ENCODE results near the gene PRRG3. TPM values are rescaled to one million over a fixed set of nuclear protein-coding genes. Genes with fewer than 3 reads are reported as not detected.

Gene PRRG3
- total RNA-seq, 2 donors from 2014 or later: 0.05 to 0.96 TPM

DNA sequence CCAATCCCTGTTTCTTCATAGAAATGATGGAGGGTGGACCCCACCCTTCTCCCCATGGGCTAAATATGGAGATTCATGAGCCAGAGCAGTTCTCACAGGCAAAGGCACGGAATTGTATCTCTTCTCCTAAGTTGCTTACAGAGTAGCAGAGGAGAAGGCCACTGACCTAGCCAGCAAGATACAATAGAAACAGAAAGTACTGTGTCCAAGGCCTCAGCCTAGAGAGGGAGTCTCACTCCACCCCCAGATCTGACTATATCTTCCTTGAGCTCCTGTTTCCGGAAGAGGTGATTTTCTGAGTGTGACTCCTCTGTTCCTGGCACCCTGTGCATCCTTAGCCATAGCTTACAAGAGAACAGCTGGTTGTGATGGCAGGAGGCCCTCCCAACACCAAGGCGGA, 20.5 kb downstream of the PRRG3 start, which contains the start of gene FATE1:
Gene FATE1 (plus strand): TSS at position 284 of the 400 bp plus-strand sequence. CDS start 85 bp downstream, at position 369.
- no peak within 1 kb of the TSS for H3K9ac ChIP-seq (ENCODE audit: low read depth in 2 of 2, low read length in 2 of 2)
- H3K4me3 ChIP-seq: no peak within 1 kb of the TSS
- TF ChIP-seq, protein P1, sequence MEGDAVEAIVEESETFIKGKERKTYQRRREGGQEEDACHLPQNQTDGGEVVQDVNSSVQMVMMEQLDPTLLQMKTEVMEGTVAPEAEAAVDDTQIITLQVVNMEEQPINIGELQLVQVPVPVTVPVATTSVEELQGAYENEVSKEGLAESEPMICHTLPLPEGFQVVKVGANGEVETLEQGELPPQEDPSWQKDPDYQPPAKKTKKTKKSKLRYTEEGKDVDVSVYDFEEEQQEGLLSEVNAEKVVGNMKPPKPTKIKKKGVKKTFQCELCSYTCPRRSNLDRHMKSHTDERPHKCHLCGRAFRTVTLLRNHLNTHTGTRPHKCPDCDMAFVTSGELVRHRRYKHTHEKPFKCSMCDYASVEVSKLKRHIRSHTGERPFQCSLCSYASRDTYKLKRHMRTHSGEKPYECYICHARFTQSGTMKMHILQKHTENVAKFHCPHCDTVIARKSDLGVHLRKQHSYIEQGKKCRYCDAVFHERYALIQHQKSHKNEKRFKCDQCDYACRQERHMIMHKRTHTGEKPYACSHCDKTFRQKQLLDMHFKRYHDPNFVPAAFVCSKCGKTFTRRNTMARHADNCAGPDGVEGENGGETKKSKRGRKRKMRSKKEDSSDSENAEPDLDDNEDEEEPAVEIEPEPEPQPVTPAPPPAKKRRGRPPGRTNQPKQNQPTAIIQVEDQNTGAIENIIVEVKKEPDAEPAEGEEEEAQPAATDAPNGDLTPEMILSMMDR (IDR thresholded peaks at IDR 0.05): no peak
- no peaks in the 10 kb centered on the region for H3K9me3 ChIP-seq
- no peaks in the 10 kb centered on the region for H3K36me3 ChIP-seq
- H3K27ac ChIP-seq: no peak within 1 kb of the TSS
- H3K27me3 ChIP-seq: no peaks in the 10 kb centered on the region
- no peaks in the 10 kb centered on the region for H3K4me1 ChIP-seq
- DNase-seq: no peak
- intact Hi-C loops (cut with DNase I): no loop called here

DNA sequence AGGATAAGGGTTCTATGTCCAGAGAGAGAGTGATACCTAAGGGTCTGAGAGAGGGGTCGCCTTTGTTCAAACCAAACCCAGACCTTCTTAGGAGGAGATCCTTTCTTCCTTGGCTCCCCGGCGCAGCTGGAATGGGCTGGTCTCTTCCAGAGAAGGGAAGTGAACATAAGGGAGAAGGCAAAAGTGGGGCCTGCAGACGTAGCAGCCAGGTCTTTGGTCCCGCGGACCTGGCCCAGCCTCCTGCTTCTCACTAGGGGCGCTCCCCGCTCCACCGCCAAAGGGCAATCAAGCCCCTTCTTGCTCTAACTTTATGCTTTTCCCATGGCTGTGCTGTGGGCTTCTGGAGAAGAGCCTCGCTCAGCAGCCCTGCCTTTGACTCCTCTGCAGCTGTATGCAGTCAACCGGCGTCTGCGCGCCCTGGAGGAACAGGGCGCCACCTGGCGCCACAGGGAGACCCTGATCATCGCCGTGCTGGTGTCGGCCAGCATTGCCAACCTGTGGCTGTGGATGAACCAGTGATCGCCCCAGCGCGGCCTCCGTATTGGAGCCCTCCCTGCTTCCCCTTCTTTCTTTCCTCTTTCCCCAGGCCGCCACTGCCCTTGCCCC, 27.1 kb downstream of the PRRG3 start:
- TF ChIP-seq, protein P1 (IDR thresholded peaks at IDR 0.05): peak; percentile 38
- H3K27me3 ChIP-seq: no peaks in the 10 kb centered on the region
- H3K4me1 ChIP-seq: no peaks in the 10 kb centered on the region
- intact Hi-C loops (cut with DNase I): no loop called here
- H3K9ac ChIP-seq (ENCODE audit: low read depth in 2 of 2, low read length in 2 of 2): no peak overlapping the region
- no peaks in the 10 kb centered on the region for H3K36me3 ChIP-seq
- no peak overlapping the region for H3K4me3 ChIP-seq
- H3K9me3 ChIP-seq: no peaks in the 10 kb centered on the region
- DNase-seq: peak; percentile 24
- H3K27ac ChIP-seq: no peak overlapping the region

DNA sequence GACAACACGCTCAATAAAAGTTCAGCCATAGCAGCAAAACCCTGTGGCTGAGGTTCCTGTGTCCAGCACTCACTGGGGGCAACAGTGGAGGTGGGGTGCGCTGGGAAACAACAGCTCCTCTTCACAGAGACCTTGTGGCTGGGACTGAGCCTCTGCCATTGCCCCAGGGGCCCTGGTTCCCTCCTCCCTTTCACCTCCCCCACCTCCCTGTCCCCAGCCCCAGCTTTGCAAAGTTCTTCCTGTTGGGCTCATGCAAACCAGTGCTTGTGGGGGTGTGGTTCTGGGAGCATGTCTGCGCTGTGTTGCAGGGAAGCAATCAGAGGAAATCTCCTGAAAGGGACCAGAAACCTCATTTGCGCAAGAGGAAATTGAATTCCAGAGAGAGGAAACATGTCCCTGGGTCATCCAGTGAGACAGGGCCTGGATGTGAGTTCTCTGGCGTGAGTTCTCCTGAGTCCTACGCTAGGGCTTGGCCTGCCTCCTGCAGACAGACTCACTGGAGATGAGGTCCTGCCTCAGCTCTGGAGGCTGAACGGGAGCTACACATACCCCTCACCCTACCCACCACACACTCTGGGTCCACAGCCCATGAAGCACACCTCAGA, 28.0 kb downstream of the PRRG3 start:
- H3K36me3 ChIP-seq: no peaks in the 10 kb centered on the region
- intact Hi-C loops (cut with DNase I): no loop called here
- DNase-seq: no peak
- TF ChIP-seq, protein P1 (IDR thresholded peaks at IDR 0.05): no peak
- H3K27ac ChIP-seq: no peak overlapping the region
- H3K4me3 ChIP-seq: no peak overlapping the region
- no peaks in the 10 kb centered on the region for H3K27me3 ChIP-seq
- H3K4me1 ChIP-seq: no peaks in the 10 kb centered on the region
- no peak overlapping the region for H3K9ac ChIP-seq (ENCODE audit: low read depth in 2 of 2, low read length in 2 of 2)
- H3K9me3 ChIP-seq: no peaks in the 10 kb centered on the region

DNA sequence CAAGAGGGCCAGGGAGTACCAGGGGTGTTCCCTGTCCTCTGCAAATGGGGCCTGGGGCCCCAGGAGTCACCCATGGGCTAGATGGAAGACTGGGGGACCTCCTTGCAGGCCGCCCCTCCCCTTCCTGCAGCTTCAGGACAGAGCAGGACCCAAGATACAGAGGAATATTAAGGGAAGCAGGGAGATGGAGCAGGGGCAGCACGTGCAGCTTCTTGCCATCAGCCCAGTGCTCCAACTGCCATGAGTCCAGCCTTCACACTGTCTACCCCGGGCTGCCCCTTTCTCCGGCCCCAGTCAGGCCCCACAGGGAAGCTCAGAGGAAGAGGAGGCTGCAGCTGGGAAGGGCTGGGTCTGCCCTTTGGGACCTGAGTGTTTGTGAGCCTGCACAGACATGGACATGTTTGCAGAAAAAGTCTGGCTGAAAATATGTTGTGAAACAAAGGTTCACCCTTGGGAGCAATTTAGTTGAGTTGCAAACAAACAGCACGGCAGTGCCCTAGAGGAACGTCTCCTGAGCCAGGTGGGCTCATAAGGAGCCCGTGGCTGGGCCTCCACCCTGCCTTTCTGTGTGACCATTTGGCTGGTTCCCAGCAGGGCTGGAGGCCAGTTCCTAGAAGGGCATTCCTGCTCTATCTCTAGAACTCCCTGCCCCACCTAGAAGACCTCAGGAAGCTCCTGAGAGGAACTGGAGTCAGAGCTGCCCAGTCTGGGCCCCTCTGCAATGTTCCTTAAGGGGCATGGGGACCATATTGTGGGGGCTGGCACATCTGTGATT, 29.5 kb downstream of the PRRG3 start:
- intact Hi-C loops (cut with DNase I): no loop called here
- Histone ChIP-seq H3K27me3 (no peaks in the 10 kb centered on the region), H3K4me1 (no peaks in the 10 kb centered on the region), H3K9me3 (no peaks in the 10 kb centered on the region), H3K36me3 (no peaks in the 10 kb centered on the region), H3K9ac (ENCODE audit: low read depth in 2 of 2, low read length in 2 of 2) (no peak overlapping the region), H3K4me3 (no peak overlapping the region), H3K27ac (no peak overlapping the region)
- no peak for DNase-seq
- TF ChIP-seq, protein P1 (IDR thresholded peaks at IDR 0.05): no peak

DNA sequence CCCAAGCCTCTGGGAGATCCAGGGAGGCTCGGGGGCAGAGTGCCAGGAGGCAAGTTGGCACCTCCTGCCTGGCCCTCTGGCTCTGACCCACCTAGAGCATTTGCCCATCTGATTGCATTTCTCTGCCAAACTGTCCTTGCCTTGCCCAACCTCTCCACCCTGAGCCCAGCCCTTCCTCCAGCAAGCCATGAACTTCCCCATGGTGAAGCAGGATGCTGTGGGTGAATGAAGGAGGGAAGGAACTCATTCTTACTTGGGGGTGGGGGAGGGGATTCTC, 30.0 kb downstream of the PRRG3 start:
- H3K4me3 ChIP-seq: no peak overlapping the region
- no peak for DNase-seq
- no peak overlapping the region for H3K27ac ChIP-seq
- no peaks in the 10 kb centered on the region for H3K27me3 ChIP-seq
- no peaks in the 10 kb centered on the region for H3K4me1 ChIP-seq
- intact Hi-C loops (cut with DNase I): no loop called here
- H3K9me3 ChIP-seq: no peaks in the 10 kb centered on the region
- H3K36me3 ChIP-seq: no peaks in the 10 kb centered on the region
- TF ChIP-seq, protein P1 (IDR thresholded peaks at IDR 0.05): no peak
- H3K9ac ChIP-seq (ENCODE audit: low read depth in 2 of 2, low read length in 2 of 2): no peak overlapping the region
